ENCODE data around the gene DEDD2. TPM values are rescaled to one million over a fixed set of nuclear protein-coding genes. Genes with fewer than 3 reads are reported as not detected.

Gene DEDD2
- total and polyA plus RNA-seq, 2 donors (not counting 3 experiments of a cell fraction or from before 2014, with no cell fraction given) = 19.5 to 34.8 TPM

GRCh38 chr19:42253245-42254088 is 36.0 kb upstream of the DEDD2 start:
- FAIRE-seq = peak; percentile 71
- Histone ChIP-seq H3K79me2 (ENCODE audit: control insufficient read depth, insufficient read depth, low read length) (peaks cover 53% of the 10 kb centered on the region), H2AFZ (ENCODE audit: low read depth, low read length) (no peak overlapping the region)

More at GRCh38 chr19:42253245-42254088, 36.0 kb upstream of the DEDD2 start:
- peak overlapping the region; percentile 83 to 98 (median 94) for H3K4me3 ChIP-seq (replicated peaks in 1 of 3; ENCODE audit: insufficient read depth in 1 of 3, low read depth in 1 of 3, low read length in 3 of 3)
- BruUV-seq (replicated peaks) = no TSS peak
- peak overlapping the region; percentile 64 for H3K27ac ChIP-seq (ENCODE audit: insufficient read depth, low read depth, low read length)
- H3K4me1 ChIP-seq (ENCODE audit: control insufficient read depth, extremely low read depth, insufficient read depth, low read length) = peaks cover 34% of the 10 kb centered on the region
- H3K36me3 ChIP-seq (ENCODE audit: control insufficient read depth in 2 of 2, extremely low read depth in 1 of 2, insufficient read depth in 2 of 2, low read length in 2 of 2) = peaks cover 7 to 19% of the 10 kb centered on the region in 2 experiments
- H4K20me1 ChIP-seq (replicated peaks; ENCODE audit: control insufficient read depth, extremely low read depth, insufficient read depth, low read length) = no peaks in the 10 kb centered on the region
- intact Hi-C loops (cut with micrococcal nuclease) = loop anchor here (1.0 kb wide), 1 partner anchor 9 kb away; no protein-coding TSS in a partner anchor
- TF ChIP-seq FOS (IDR thresholded peaks at IDR 0.05; ENCODE audit: borderline replicate concordance, insufficient read depth, low read length) (no peak), POLR2A (IDR thresholded peaks at IDR 0.05; ENCODE audit: low read depth, low read length) (peak; percentile 82), MYC (IDR thresholded peaks at IDR 0.05; ENCODE audit: low read depth, low read length) (no peak), GATA2 (IDR thresholded peaks at IDR 0.05; ENCODE audit: insufficient read depth, insufficient read length, low read depth, low read length) (no peak), POLR2AphosphoS5 (IDR thresholded peaks at IDR 0.05; ENCODE audit: insufficient read depth, low read depth, low read length) (peak; percentile 75), MAX (IDR thresholded peaks at IDR 0.05; ENCODE audit: insufficient read depth, insufficient read length) (no peak)
- H3K9ac ChIP-seq (replicated peaks; ENCODE audit: extremely low read depth, insufficient read depth, low read length) = peak overlapping the region; percentile 89
- H3K27me3 ChIP-seq (ENCODE audit: control insufficient read depth in 2 of 2, insufficient read depth in 2 of 2, low read length in 2 of 2) = no peaks in the 10 kb centered on the region
- H3K4me2 ChIP-seq (ENCODE audit: insufficient read depth, low read length) = peak overlapping the region; percentile 57
- no peaks in the 10 kb centered on the region for H3K9me1 ChIP-seq (replicated peaks; ENCODE audit: control insufficient read depth, extremely low read depth, insufficient read depth, low read length)
- CTCF ChIA-PET = interaction anchor here (11.8 kb wide), 1 partner anchor 26 kb away, joined by 365 read pairs; no protein-coding TSS in a partner anchor
- dilution Hi-C loops (cut with MboI; ENCODE audit: extremely low pct_ligation_motif_present, low sequenced_read_pairs) = no loop called here
- POLR2A ChIA-PET = no interaction called here
- DNase-seq (ENCODE audit: low read depth, low spot score) = peak; percentile 49
- no peaks in the 10 kb centered on the region for H3K9me3 ChIP-seq (replicated peaks; ENCODE audit: control insufficient read depth, insufficient read depth, low read length)

All from endothelial cell of umbilical vein (primary cell).